Panc1 (cell line): ENCODE data around the gene GSTM5. TPM values are rescaled to one million over a fixed set of nuclear protein-coding genes. Genes with fewer than 3 reads are reported as not detected.

Source experiments
- total RNA-seq: library from RNA; stranded (reverse); gene quantifications from one replicate; pipeline ENCODE4 v1.2.1, GENCODE V29; 2021; ENCODE audit not compliant: unreplicated experiment

The GSTM5 gene
- total RNA-seq, 1 experiment from 2014 or later = not detected

Other genes with a start within 250 kb of the GSTM5 start
- 0.74 TPM for gene SYPL2, start 245.7 kb upstream of the GSTM5 start, total RNA-seq
- 4.9 TPM for gene ATXN7L2, start 228.3 kb upstream of the GSTM5 start, total RNA-seq
- 4.5 TPM for gene CYB561D1, start 218.2 kb upstream of the GSTM5 start, total RNA-seq
- 0.64 TPM for gene AMIGO1, start 202.5 kb upstream of the GSTM5 start, total RNA-seq
- not detected for gene GPR61, start 172.4 kb upstream of the GSTM5 start, total RNA-seq
- 6.4 TPM for gene GNAI3, start 163.6 kb upstream of the GSTM5 start, total RNA-seq
- gene GNAT2, start 92.6 kb upstream of the GSTM5 start, total RNA-seq = 0.44 TPM
- 85.8 TPM for gene AMPD2, start 92.4 kb upstream of the GSTM5 start, total RNA-seq
- gene GSTM4, start 56.2 kb upstream of the GSTM5 start, total RNA-seq = 22.0 TPM
- 10.2 TPM for gene GSTM2, start 44.2 kb upstream of the GSTM5 start, total RNA-seq
- gene GSTM1, start 24.4 kb upstream of the GSTM5 start, total RNA-seq = not detected
- 93.1 TPM for gene GSTM3, start 28.8 kb downstream of the GSTM5 start, total RNA-seq
- not detected for gene EPS8L3, start 51.7 kb downstream of the GSTM5 start, total RNA-seq
- gene CSF1, start 198.6 kb downstream of the GSTM5 start, total RNA-seq = 217 TPM